ENCODE results near the gene ZNF878.

- TF ChIP-seq POLR2A (IDR thresholded peaks at IDR 0.05): no peak
- no peak for TF ChIP-seq CTCF (IDR thresholded peaks at IDR 0.05)
Observed at GRCh38 chr19:12034198-12034597, 18.6 kb downstream of the ZNF878 start.
